ENCODE data around the gene CCDC71L.

Gene CCDC71L

GRCh38 chr7:106618480-106618879 is 42.5 kb downstream of the CCDC71L start:
- Histone ChIP-seq H2AFZ (ENCODE audit: low read depth, low read length, severe bottlenecking) (no peak overlapping the region), H3K9ac (ENCODE audit: low read length) (no peak overlapping the region), H3K36me3 (ENCODE audit: low read length) (no peaks in the 10 kb centered on the region), H3K27me3 (ENCODE audit: low read length) (no peaks in the 10 kb centered on the region), H4K20me1 (ENCODE audit: low read depth, low read length) (no peaks in the 10 kb centered on the region), H3K4me2 (ENCODE audit: low read depth, low read length, poor library complexity, severe bottlenecking) (no peak overlapping the region), H3K9me3 (ENCODE audit: insufficient read depth, low read length) (0 out of 2 replicates have a peak, but pooled peaks cover 8% of the 10 kb centered on the region), H3K4me3 (ENCODE audit: insufficient read depth, low read length, poor library complexity, severe bottlenecking) (no peak overlapping the region), H3F3A (ENCODE audit: insufficient read depth) (no peaks in the 10 kb centered on the region), H3K79me2 (ENCODE audit: insufficient read depth, low read length) (no peaks in the 10 kb centered on the region), H3K27ac (ENCODE audit: low read depth, low read length) (no peak overlapping the region), H3K9me2 (replicated peaks; ENCODE audit: insufficient read depth, low read length) (0 out of 2 replicates have a peak, but pooled peaks cover under 1% of the 10 kb centered on the region)
- TF ChIP-seq EZH2phosphoT487 (conservative IDR thresholded peaks at IDR 0.05; ENCODE audit: low read length) (no peak), CTCF (IDR thresholded peaks at IDR 0.05; ENCODE audit: insufficient read depth, low read length, poor library complexity, severe bottlenecking) (no peak)

- H3K27me3 ChIP-seq (ENCODE audit: low read length) = no peaks in the 10 kb centered on the region
- H2AFZ ChIP-seq (ENCODE audit: low read depth, low read length, severe bottlenecking) = no peak overlapping the region
- no peak overlapping the region for H3K27ac ChIP-seq (ENCODE audit: low read depth, low read length)
- H3F3A ChIP-seq (ENCODE audit: insufficient read depth) = no peaks in the 10 kb centered on the region
- H3K9ac ChIP-seq (ENCODE audit: low read length) = no peak overlapping the region
- no peak overlapping the region for H3K4me2 ChIP-seq (ENCODE audit: low read depth, low read length, poor library complexity, severe bottlenecking)
- H3K9me3 ChIP-seq (ENCODE audit: insufficient read depth, low read length) = 0 out of 2 replicates have a peak, but pooled peaks cover 8% of the 10 kb centered on the region
- no peaks in the 10 kb centered on the region for H3K79me2 ChIP-seq (ENCODE audit: insufficient read depth, low read length)
- H3K36me3 ChIP-seq (ENCODE audit: low read length) = no peaks in the 10 kb centered on the region
- TF ChIP-seq EZH2phosphoT487 (conservative IDR thresholded peaks at IDR 0.05; ENCODE audit: low read length) = no peak
- TF ChIP-seq CTCF (IDR thresholded peaks at IDR 0.05; ENCODE audit: insufficient read depth, low read length, poor library complexity, severe bottlenecking) = no peak
- H3K9me2 ChIP-seq (replicated peaks; ENCODE audit: insufficient read depth, low read length) = no peaks in the 10 kb centered on the region
- H4K20me1 ChIP-seq (ENCODE audit: low read depth, low read length) = no peaks in the 10 kb centered on the region
- H3K4me3 ChIP-seq (ENCODE audit: insufficient read depth, low read length, poor library complexity, severe bottlenecking) = no peak overlapping the region
Measured at GRCh38 chr7:106617860-106618259, 43.1 kb downstream of the CCDC71L start.

- Histone ChIP-seq H3F3A (ENCODE audit: insufficient read depth) (no peaks in the 10 kb centered on the region), H3K79me2 (ENCODE audit: insufficient read depth, low read length) (no peaks in the 10 kb centered on the region), H3K27me3 (ENCODE audit: low read length) (no peaks in the 10 kb centered on the region), H3K4me3 (ENCODE audit: insufficient read depth, low read length, poor library complexity, severe bottlenecking) (no peak overlapping the region), H2AFZ (ENCODE audit: low read depth, low read length, severe bottlenecking) (no peak overlapping the region), H3K4me2 (ENCODE audit: low read depth, low read length, poor library complexity, severe bottlenecking) (no peak overlapping the region), H3K36me3 (ENCODE audit: low read length) (no peaks in the 10 kb centered on the region), H3K27ac (ENCODE audit: low read depth, low read length) (no peak overlapping the region), H3K9me3 (ENCODE audit: insufficient read depth, low read length) (0 out of 2 replicates have a peak, but pooled peaks cover 3% of the 10 kb centered on the region), H3K9me2 (replicated peaks; ENCODE audit: insufficient read depth, low read length) (no peaks in the 10 kb centered on the region), H3K9ac (ENCODE audit: low read length) (no peak overlapping the region), H4K20me1 (ENCODE audit: low read depth, low read length) (no peaks in the 10 kb centered on the region)
- no peak for TF ChIP-seq EZH2phosphoT487 (conservative IDR thresholded peaks at IDR 0.05; ENCODE audit: low read length)
- no peak for TF ChIP-seq CTCF (IDR thresholded peaks at IDR 0.05; ENCODE audit: insufficient read depth, low read length, poor library complexity, severe bottlenecking)
Measured at GRCh38 chr7:106616708-106617051, 44.3 kb downstream of the CCDC71L start.
